Measurements from ENCODE around the gene TIAM2. TPM values are rescaled to one million over a fixed set of nuclear protein-coding genes. Genes with fewer than 3 reads are reported as not detected.

Gene TIAM2
- total RNA-seq, 2 donors from 2014 or later = 4.7 to 5.0 TPM

- peaks cover 24% of the 10 kb centered on the region for H3K4me1 Mint-ChIP-seq
- H3K4me3 Mint-ChIP-seq = no peak overlapping the region
These were observed 275.5 kb downstream of the TIAM2 start for GRCh38 chr6:155270561-155271091.

GRCh38 chr6:155271145-155271544 is 276.0 kb downstream of the TIAM2 start:
- no peak for ATAC-seq (replicated peaks)
- no peak overlapping the region for H3K4me3 Mint-ChIP-seq
- H3K27ac Mint-ChIP-seq = no peak overlapping the region
- no peaks in the 10 kb centered on the region for H3K27me3 Mint-ChIP-seq
- H3K9me3 Mint-ChIP-seq = no peaks in the 10 kb centered on the region
- peaks cover 20% of the 10 kb centered on the region for H3K4me1 Mint-ChIP-seq
- peaks cover 59% of the 10 kb centered on the region for H3K36me3 Mint-ChIP-seq (ENCODE audit: low read depth)

More at GRCh38 chr6:155270561-155271091, 275.5 kb downstream of the TIAM2 start:
- Mint-ChIP-seq H3K36me3 (ENCODE audit: low read depth) (peaks cover 59% of the 10 kb centered on the region), H3K27me3 (no peaks in the 10 kb centered on the region), H3K9me3 (no peaks in the 10 kb centered on the region), H3K27ac (no peak overlapping the region)
- no peak for ATAC-seq (replicated peaks)

- Mint-ChIP-seq H3K27ac (no peak overlapping the region), H3K4me1 (peaks cover 20% of the 10 kb centered on the region), H3K9me3 (no peaks in the 10 kb centered on the region), H3K27me3 (no peaks in the 10 kb centered on the region), H3K36me3 (ENCODE audit: low read depth) (peaks cover 63% of the 10 kb centered on the region), H3K4me3 (no peak overlapping the region)
- ATAC-seq (replicated peaks) = no peak
These were observed 277.5 kb downstream of the TIAM2 start for GRCh38 chr6:155272353-155273232.

- ATAC-seq (replicated peaks) = no peak
- Mint-ChIP-seq H3K36me3 (ENCODE audit: low read depth) (peaks cover 63% of the 10 kb centered on the region), H3K27me3 (no peaks in the 10 kb centered on the region), H3K4me3 (no peak overlapping the region), H3K9me3 (no peaks in the 10 kb centered on the region), H3K27ac (peak overlapping the region; percentile 9), H3K4me1 (peaks cover 18% of the 10 kb centered on the region)
These were observed 278.3 kb downstream of the TIAM2 start for GRCh38 chr6:155273431-155273830.

GRCh38 chr6:155274106-155274505 is 279.0 kb downstream of the TIAM2 start:
- peak overlapping the region; percentile 9 for H3K27ac Mint-ChIP-seq
- peaks cover 69% of the 10 kb centered on the region for H3K36me3 Mint-ChIP-seq (ENCODE audit: low read depth)
- H3K4me1 Mint-ChIP-seq = peaks cover 18% of the 10 kb centered on the region
- H3K4me3 Mint-ChIP-seq = no peak overlapping the region
- no peak for ATAC-seq (replicated peaks)
- no peaks in the 10 kb centered on the region for H3K27me3 Mint-ChIP-seq
- no peaks in the 10 kb centered on the region for H3K9me3 Mint-ChIP-seq

GRCh38 chr6:155274533-155274932 is 279.4 kb downstream of the TIAM2 start:
- Mint-ChIP-seq H3K4me1 (peaks cover 18% of the 10 kb centered on the region), H3K36me3 (ENCODE audit: low read depth) (peaks cover 71% of the 10 kb centered on the region), H3K9me3 (no peaks in the 10 kb centered on the region), H3K4me3 (no peak overlapping the region), H3K27ac (no peak overlapping the region), H3K27me3 (no peaks in the 10 kb centered on the region)
- ATAC-seq (replicated peaks) = no peak

GRCh38 chr6:155275808-155276480 is 280.8 kb downstream of the TIAM2 start:
- Mint-ChIP-seq H3K9me3 (no peaks in the 10 kb centered on the region), H3K4me1 (peaks cover 13% of the 10 kb centered on the region), H3K4me3 (no peak overlapping the region), H3K27me3 (no peaks in the 10 kb centered on the region), H3K27ac (no peak overlapping the region), H3K36me3 (ENCODE audit: low read depth) (peaks cover 76% of the 10 kb centered on the region)
- no peak for ATAC-seq (replicated peaks)

GRCh38 chr6:155276638-155277037 is 281.5 kb downstream of the TIAM2 start:
- Mint-ChIP-seq H3K27ac (no peak overlapping the region), H3K27me3 (no peaks in the 10 kb centered on the region), H3K9me3 (no peaks in the 10 kb centered on the region), H3K4me3 (no peak overlapping the region), H3K4me1 (peaks cover 13% of the 10 kb centered on the region), H3K36me3 (ENCODE audit: low read depth) (peaks cover 82% of the 10 kb centered on the region)
- ATAC-seq (replicated peaks) = no peak

GRCh38 chr6:155278319-155279049 is 283.4 kb downstream of the TIAM2 start:
- no peaks in the 10 kb centered on the region for H3K9me3 Mint-ChIP-seq
- peak overlapping the region; percentile 56 for H3K27ac Mint-ChIP-seq
- no peak overlapping the region for H3K4me3 Mint-ChIP-seq
- no peaks in the 10 kb centered on the region for H3K27me3 Mint-ChIP-seq
- no peak for ATAC-seq (replicated peaks)
- peaks cover 10% of the 10 kb centered on the region for H3K4me1 Mint-ChIP-seq
- H3K36me3 Mint-ChIP-seq (ENCODE audit: low read depth) = peaks cover 89% of the 10 kb centered on the region

GRCh38 chr6:155284775-155285174 is 289.7 kb downstream of the TIAM2 start:
- ATAC-seq (replicated peaks) = peak; percentile 89
- Mint-ChIP-seq H3K27ac (peak overlapping the region; percentile 65), H3K4me3 (no peak overlapping the region), H3K36me3 (ENCODE audit: low read depth) (peaks cover 90% of the 10 kb centered on the region), H3K9me3 (no peaks in the 10 kb centered on the region), H3K4me1 (peaks cover 4% of the 10 kb centered on the region), H3K27me3 (no peaks in the 10 kb centered on the region)

GRCh38 chr6:155287762-155288161 is 292.6 kb downstream of the TIAM2 start:
- Mint-ChIP-seq H3K27ac (no peak overlapping the region), H3K4me3 (no peak overlapping the region), H3K27me3 (no peaks in the 10 kb centered on the region), H3K9me3 (no peaks in the 10 kb centered on the region), H3K4me1 (peaks cover 11% of the 10 kb centered on the region), H3K36me3 (ENCODE audit: low read depth) (peaks cover 90% of the 10 kb centered on the region)
- ATAC-seq (replicated peaks) = no peak

- Mint-ChIP-seq H3K36me3 (ENCODE audit: low read depth) (peaks cover 89% of the 10 kb centered on the region), H3K27ac (no peak overlapping the region), H3K27me3 (no peaks in the 10 kb centered on the region), H3K4me1 (peaks cover 7% of the 10 kb centered on the region), H3K4me3 (no peak overlapping the region), H3K9me3 (no peaks in the 10 kb centered on the region)
- no peak for ATAC-seq (replicated peaks)
These were observed 295.4 kb downstream of the TIAM2 start for GRCh38 chr6:155290491-155290890.

GRCh38 chr6:155291291-155291690 is 296.2 kb downstream of the TIAM2 start:
- no peaks in the 10 kb centered on the region for H3K9me3 Mint-ChIP-seq
- peaks cover 7% of the 10 kb centered on the region for H3K4me1 Mint-ChIP-seq
- ATAC-seq (replicated peaks) = no peak
- H3K27me3 Mint-ChIP-seq = no peaks in the 10 kb centered on the region
- H3K36me3 Mint-ChIP-seq (ENCODE audit: low read depth) = peaks cover 90% of the 10 kb centered on the region
- H3K4me3 Mint-ChIP-seq = no peak overlapping the region
- peak overlapping the region; percentile 91 for H3K27ac Mint-ChIP-seq

GRCh38 chr6:155292711-155293110 is 297.6 kb downstream of the TIAM2 start:
- Mint-ChIP-seq H3K4me1 (peaks cover 11% of the 10 kb centered on the region), H3K9me3 (no peaks in the 10 kb centered on the region), H3K27me3 (no peaks in the 10 kb centered on the region), H3K36me3 (ENCODE audit: low read depth) (peaks cover 95% of the 10 kb centered on the region), H3K27ac (peak overlapping the region; percentile 91), H3K4me3 (no peak overlapping the region)
- peak; percentile 12 for ATAC-seq (replicated peaks)

Data from activated T-helper 17 cell treated with anti-CD3 and anti-CD28 coated beads, Interleukin-2, amount 50 U/mL, for 72 hours (primary cell).